Raji (cell line): ENCODE measurements around the gene DR1.

Experiments used
- POLR2A ChIP-seq: IDR thresholded peaks from 2 replicates; pipeline ENCODE4 v1.6.1; 2011; ENCODE audit warnings: low read depth, low read length, control low read depth; ENCODE audit not compliant: insufficient read depth

Gene DR1

GRCh38 chr1:93350875-93351274, 5.2 kb downstream of the DR1 start:
- no peak for TF ChIP-seq POLR2A

- no peak for TF ChIP-seq POLR2A
Observed at GRCh38 chr1:93352376-93352775, 6.7 kb downstream of the DR1 start.

GRCh38 chr1:93353286-93353685, 7.6 kb downstream of the DR1 start:
- TF ChIP-seq POLR2A: no peak

- TF ChIP-seq POLR2A: no peak
Observed at GRCh38 chr1:93354749-93355148, 9.0 kb downstream of the DR1 start.

GRCh38 chr1:93357242-93357641, 11.5 kb downstream of the DR1 start:
- TF ChIP-seq POLR2A: no peak

GRCh38 chr1:93358293-93358692, 12.6 kb downstream of the DR1 start:
- TF ChIP-seq POLR2A: no peak

GRCh38 chr1:93360111-93360510, 14.4 kb downstream of the DR1 start:
- no peak for TF ChIP-seq POLR2A

- no peak for TF ChIP-seq POLR2A
Observed at GRCh38 chr1:93362237-93362636, 16.5 kb downstream of the DR1 start.

- no peak for TF ChIP-seq POLR2A
Observed at GRCh38 chr1:93365813-93366212, 20.1 kb downstream of the DR1 start.

GRCh38 chr1:93369734-93370133, 24.0 kb downstream of the DR1 start:
- no peak for TF ChIP-seq POLR2A

- no peak for TF ChIP-seq POLR2A
Observed at GRCh38 chr1:93374334-93375106, 28.8 kb downstream of the DR1 start.

GRCh38 chr1:93384656-93385055, 38.9 kb downstream of the DR1 start:
- no peak for TF ChIP-seq POLR2A

GRCh38 chr1:93394514-93394913, 48.8 kb downstream of the DR1 start:
- TF ChIP-seq POLR2A: no peak

- TF ChIP-seq POLR2A: no peak
Observed at GRCh38 chr1:93395195-93395594, 49.5 kb downstream of the DR1 start.

- no peak for TF ChIP-seq POLR2A
Observed at GRCh38 chr1:93399781-93400180, 54.1 kb downstream of the DR1 start.

- no peak for TF ChIP-seq POLR2A
Observed at GRCh38 chr1:93408203-93408602, 62.5 kb downstream of the DR1 start.

GRCh38 chr1:93411000-93411399, 65.3 kb downstream of the DR1 start:
- TF ChIP-seq POLR2A: no peak
